Gastroesophageal sphincter (tissue), 4 donors: ENCODE results near the gene KLK11. TPM values are rescaled to one million over a fixed set of nuclear protein-coding genes. Genes with fewer than 3 reads are reported as not detected.

ENCODE experiments used
- ATAC-seq: fragments of 150-250 bp; one replicate; pipeline ENCODE4 v1.9.1; 2016; ENCODE audit warnings: mild to moderate bottlenecking, moderate library complexity
- H3K27ac ChIP-seq, 4 donors: fragments of 200-600 bp; sonication (generic) in 3 of 4; 1 replicate in 3 of 4; 2 replicates in 1 of 4; pipeline ENCODE4 v1.5.1; 2016 to 2019
- H3K27me3 ChIP-seq: fragments of 200-600 bp; sonication (generic); one replicate; pipeline ENCODE4 v1.5.1; 2019
- H3K36me3 ChIP-seq, 2 donors: fragments of 200-600 bp; sonication (generic); one replicate each; pipeline ENCODE4 v1.5.1; 2019; ENCODE audit warnings: control low read depth in 1 of 2
- H3K4me1 ChIP-seq, 3 donors: fragments of 200-600 bp; sonication (generic); 1 replicate in 2 of 3; 2 replicates in 1 of 3; pipeline ENCODE4 v1.5.1; 2016 to 2019; ENCODE audit warnings: control low read depth in 2 of 3
- H3K4me3 ChIP-seq, 2 donors: fragments of 200-600 bp; sonication (generic); one replicate each; pipeline ENCODE4 v1.5.1; 2019; ENCODE audit warnings: mild to moderate bottlenecking in 1 of 2, moderate library complexity in 1 of 2
- H3K9me3 ChIP-seq, 3 donors: fragments of 200-600 bp; sonication (generic); one replicate each; pipeline ENCODE4 v1.5.1; 2017 to 2019; ENCODE audit warnings: control low read depth in 2 of 3
- CTCF ChIP-seq, 4 experiments: fragments of 200-600 bp in 2 of 4; fragments of 450-650 bp in 2 of 4; sonication (generic) in 1 of 4; IDR thresholded peaks; one replicate each; pipeline ENCODE4 v1.5.1; 2017 to 2019; ENCODE audit warnings: antibody characterized with exemption in 4 of 4, mild to moderate bottlenecking in 2 of 4, moderate library complexity in 2 of 4
- EP300 ChIP-seq: sonication (generic); formaldehyde crosslinking; IDR thresholded peaks from one replicate; pipeline ENCODE4 v1.6.1; 2017; ENCODE audit warnings: antibody characterized with exemption, mild to moderate bottlenecking
- POLR2A ChIP-seq, 2 donors: fragments of 450-650 bp; IDR thresholded peaks; one replicate each; pipeline ENCODE4 v1.6.1; 2017; ENCODE audit warnings: antibody characterized with exemption in 2 of 2, mild to moderate bottlenecking in 2 of 2, moderate library complexity in 1 of 2
- POLR2AphosphoS5 ChIP-seq: sonication (generic); formaldehyde crosslinking; IDR thresholded peaks from one replicate; pipeline ENCODE4 v1.6.1; 2017; ENCODE audit warnings: antibody characterized with exemption
- WGBS, 2 donors: methylation state at CpG; one replicate each; pipeline ENCODE4 v1.1.5; 2018; ENCODE audit warnings: low coverage in 1 of 2; 5-methylcytosine and 5-hydroxymethylcytosine counted together
- total RNA-seq, 4 donors: library from RNA; depleted of rRNA; stranded (reverse); fragments of >200 nt; gene quantifications; one replicate each; pipeline ENCODE4 v1.1.0, GENCODE V29; 2016

Gene KLK11
- total RNA-seq, 4 donors from 2014 or later = 0.78 to 12.3 TPM; not detected in 2

- TF ChIP-seq EP300 (no peak), POLR2A (IDR thresholded peaks at IDR 0.05) (no peak), POLR2AphosphoS5 (no peak), CTCF (IDR thresholded peaks at IDR 0.05) (no peak)
- Histone ChIP-seq H3K27me3 (peaks cover 72% of the 10 kb centered on the region), H3K27ac (no peak overlapping the region), H3K4me3 (peak overlapping the region in 1 of 2 donors; percentile 28), H3K9me3 (no peaks in the 10 kb centered on the region), H3K36me3 (no peaks in the 10 kb centered on the region), H3K4me1 (peaks cover 0 to 9% (median 0%) of the 10 kb centered on the region in 3 donors)
- no peak for ATAC-seq
- WGBS, 2 donors = 1 to 11% methylated on average over 8 to 13 of the region's 25 CpGs
Measured at GRCh38 chr19:51065221-51065960, 39.0 kb upstream of the KLK11 start.

- Histone ChIP-seq H3K27me3 (peaks cover 79% of the 10 kb centered on the region), H3K9me3 (no peaks in the 10 kb centered on the region), H3K36me3 (no peaks in the 10 kb centered on the region), H3K4me3 (peak within 1 kb of the TSS in 1 of 2 donors; percentile 28), H3K27ac (no peak within 1 kb of the TSS), H3K4me1 (peaks cover 0 to 9% (median 0%) of the 10 kb centered on the region in 3 donors)
- no peak for ATAC-seq
- WGBS, 2 donors = 36% methylated on average over 11 of the region's 38 CpGs; no CpG with 5 or more reads in 1 of the 2 donors
- TF ChIP-seq EP300 (no peak), POLR2A (IDR thresholded peaks at IDR 0.05) (no peak), POLR2AphosphoS5 (no peak), CTCF (IDR thresholded peaks at IDR 0.05) (no peak)
Measured at GRCh38 chr19:51064534-51065220, 38.3 kb upstream of the KLK11 start, which contains the start of gene KLK13. TSS of gene KLK13 (minus strand) at chr19:51065092. CDS start at chr19:51065067, 25 bp downstream.

DNA sequence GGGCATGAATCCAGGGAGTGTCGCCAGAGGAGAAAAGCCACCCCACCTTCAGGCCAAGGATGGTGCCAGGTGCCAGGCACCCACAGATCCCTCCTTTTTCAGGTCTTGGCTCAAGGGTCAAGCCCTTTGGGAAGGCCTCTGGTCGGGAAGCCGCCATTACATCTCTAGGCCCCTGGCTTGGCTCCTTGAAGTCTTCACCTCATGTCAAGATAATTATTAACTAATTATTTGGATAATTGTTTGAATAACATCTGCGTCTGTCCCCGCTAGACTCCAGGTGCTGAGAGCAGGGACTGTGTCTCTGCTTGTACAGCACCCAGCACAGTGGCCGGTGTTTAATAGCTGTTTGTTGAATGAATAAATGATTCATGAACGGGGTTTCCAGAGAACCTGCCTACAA lies 37.2 kb upstream of the KLK11 start:
- Histone ChIP-seq H3K27ac (no peak overlapping the region), H3K4me1 (peaks cover 0 to 9% (median 0%) of the 10 kb centered on the region in 3 donors), H3K36me3 (no peaks in the 10 kb centered on the region), H3K4me3 (no peak overlapping the region), H3K9me3 (no peaks in the 10 kb centered on the region), H3K27me3 (peaks cover 78% of the 10 kb centered on the region)
- TF ChIP-seq EP300 = no peak
- no peak for TF ChIP-seq CTCF (IDR thresholded peaks at IDR 0.05)
- no peak for TF ChIP-seq POLR2A (IDR thresholded peaks at IDR 0.05)
- TF ChIP-seq POLR2AphosphoS5 = no peak
- ATAC-seq = no peak
- 86 to 90% methylated on average over 3 to 6 of the region's 7 CpGs for WGBS, 2 donors

- no peak for ATAC-seq
Measured at GRCh38 chr19:51060973-51061372, 34.6 kb upstream of the KLK11 start.

More at GRCh38 chr19:51060973-51061372, 34.6 kb upstream of the KLK11 start:
- WGBS, 2 donors = 0% methylated on average over 1 of the region's 1 CpG
- Histone ChIP-seq H3K4me3 (no peak overlapping the region), H3K27ac (no peak overlapping the region), H3K4me1 (peaks cover 0 to 9% (median 0%) of the 10 kb centered on the region in 3 donors), H3K27me3 (peaks cover 58% of the 10 kb centered on the region), H3K36me3 (no peaks in the 10 kb centered on the region), H3K9me3 (no peaks in the 10 kb centered on the region)
- TF ChIP-seq EP300 (no peak), POLR2AphosphoS5 (no peak), CTCF (IDR thresholded peaks at IDR 0.05) (no peak), POLR2A (IDR thresholded peaks at IDR 0.05) (no peak)
